IPS-15b (cell line): ENCODE results near the gene CST9.

ENCODE experiments used
- H3K27me3 ChIP-seq: one replicate; pipeline ENCODE4 v1.6.1; 2013; ENCODE audit warnings: low read length; ENCODE audit not compliant: control insufficient read depth, insufficient read depth
- H3K36me3 ChIP-seq: one replicate; pipeline ENCODE4 v1.6.1; 2013; ENCODE audit warnings: low read length; ENCODE audit not compliant: control insufficient read depth, insufficient read depth
- H3K4me1 ChIP-seq: one replicate; pipeline ENCODE4 v1.6.1; 2013; ENCODE audit warnings: mild to moderate bottlenecking, low read length; ENCODE audit not compliant: control insufficient read depth, insufficient read depth
- H3K4me3 ChIP-seq: one replicate; pipeline ENCODE4 v1.5.1; 2013; ENCODE audit warnings: low read depth, low read length
- H3K9ac ChIP-seq: one replicate; pipeline ENCODE4 v1.6.1; 2013; ENCODE audit warnings: low read depth, mild to moderate bottlenecking, low read length
- H3K9me3 ChIP-seq: one replicate; pipeline ENCODE4 v1.6.1; 2013; ENCODE audit warnings: mild to moderate bottlenecking, low read length; ENCODE audit not compliant: control insufficient read depth, insufficient read depth

Gene CST9

DNA sequence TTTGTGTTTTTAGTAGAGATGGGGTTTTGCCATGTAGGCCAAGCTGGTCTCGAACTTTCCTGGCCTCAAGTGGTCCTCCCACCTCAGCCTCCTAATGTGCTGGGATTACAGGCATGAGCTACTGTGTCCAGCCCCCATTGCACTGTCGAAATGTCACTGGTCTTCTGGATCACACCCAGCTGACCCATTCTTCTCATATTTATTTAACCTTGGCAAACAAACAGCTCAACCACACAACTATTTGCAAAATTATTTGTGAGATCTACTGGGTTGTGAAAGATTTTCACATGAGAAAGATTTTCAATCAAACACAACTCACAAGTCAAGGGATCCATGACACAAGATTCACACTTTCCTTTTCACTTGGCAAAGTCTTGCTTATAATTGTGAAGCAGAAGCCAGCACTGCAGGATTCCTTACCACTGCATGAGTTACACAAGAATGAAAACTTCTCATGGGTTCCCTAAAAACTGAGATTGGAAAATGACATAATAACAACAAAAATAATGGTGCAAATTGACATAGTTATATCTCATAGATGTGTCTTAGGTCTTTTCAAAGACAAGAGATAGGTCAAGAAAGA is 35.4 kb downstream of the CST9 start:
- Histone ChIP-seq H3K36me3 (no peaks in the 10 kb centered on the region), H3K4me3 (no peak overlapping the region), H3K9ac (no peak overlapping the region), H3K27me3 (no peaks in the 10 kb centered on the region), H3K9me3 (no peaks in the 10 kb centered on the region), H3K4me1 (no peaks in the 10 kb centered on the region)

DNA sequence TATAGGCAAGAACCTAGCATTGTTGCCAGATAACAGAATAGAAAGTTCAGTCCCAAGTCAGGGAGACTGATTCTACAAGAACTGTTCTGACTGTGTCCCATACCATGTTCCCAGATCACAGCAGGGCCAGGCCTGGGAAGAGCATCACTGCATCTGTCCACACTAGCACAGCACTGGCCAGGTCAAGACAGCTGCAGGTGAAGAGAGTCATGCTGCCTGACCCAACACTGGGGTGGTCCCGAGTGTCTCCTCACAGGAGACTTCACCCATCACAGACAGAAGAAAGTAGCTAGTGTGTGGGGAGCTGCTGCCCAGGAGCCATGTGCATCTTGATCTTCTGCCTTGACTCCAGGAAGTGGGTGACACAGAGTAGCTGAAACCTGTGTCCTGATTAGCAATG is 36.1 kb downstream of the CST9 start:
- H3K9ac ChIP-seq = no peak overlapping the region
- no peaks in the 10 kb centered on the region for H3K27me3 ChIP-seq
- no peaks in the 10 kb centered on the region for H3K4me1 ChIP-seq
- H3K9me3 ChIP-seq = no peaks in the 10 kb centered on the region
- H3K36me3 ChIP-seq = no peaks in the 10 kb centered on the region
- H3K4me3 ChIP-seq = no peak overlapping the region

DNA sequence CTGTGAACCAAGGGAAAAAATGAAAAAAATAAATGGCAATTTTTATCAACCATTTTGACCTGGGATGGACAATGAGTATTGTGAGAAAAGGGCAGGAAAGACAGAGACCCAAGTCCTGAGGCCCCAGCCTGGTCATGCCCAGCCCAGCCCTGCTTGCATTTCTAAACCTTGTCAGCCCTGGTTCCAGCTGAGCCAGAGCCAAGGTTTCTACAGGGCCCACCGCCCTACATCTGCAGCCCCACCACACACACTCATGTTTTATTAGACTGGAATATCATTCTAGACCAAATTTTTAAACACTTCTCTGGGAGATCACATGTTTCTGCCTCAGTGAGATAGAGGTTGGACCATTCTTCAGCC is 36.8 kb downstream of the CST9 start:
- Histone ChIP-seq H3K4me3 (no peak overlapping the region), H3K36me3 (no peaks in the 10 kb centered on the region), H3K9ac (no peak overlapping the region), H3K4me1 (no peaks in the 10 kb centered on the region), H3K9me3 (no peaks in the 10 kb centered on the region), H3K27me3 (no peaks in the 10 kb centered on the region)

DNA sequence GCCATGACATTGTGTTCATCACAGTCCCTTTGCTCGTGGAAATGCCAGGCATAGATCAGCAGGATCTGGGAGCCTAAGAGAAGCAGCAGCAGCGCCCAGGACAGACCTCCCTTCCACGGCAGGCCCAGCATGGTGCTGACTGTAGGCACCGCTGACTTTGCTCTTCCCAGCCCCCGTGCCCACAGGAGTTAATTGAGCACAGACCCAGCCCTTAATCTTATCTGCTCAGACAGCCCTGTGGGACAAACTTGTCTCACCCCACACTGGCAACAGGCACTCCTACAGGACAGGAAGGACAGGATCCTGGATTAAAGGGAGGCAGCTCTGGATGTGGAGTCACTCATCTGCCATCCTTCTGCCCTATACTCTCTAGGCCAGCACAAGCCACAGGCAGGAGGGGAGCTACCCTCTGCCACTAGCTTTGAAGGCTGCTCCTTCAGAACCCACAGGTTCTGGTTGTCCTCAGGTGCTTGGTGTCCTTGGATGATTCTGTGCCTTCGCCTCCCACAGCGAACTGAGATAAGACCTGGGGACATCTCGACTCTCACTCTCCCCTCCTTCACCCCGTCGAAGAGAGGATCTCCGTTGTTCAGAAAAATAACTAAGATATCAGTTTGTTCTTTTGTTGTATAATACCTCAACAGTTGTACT is 37.3 kb downstream of the CST9 start, which contains the start of gene CST9L:
Gene CST9L, minus strand, starts transcription at position 165 of the 651 bp plus-strand sequence. Its CDS starts 34 bp downstream, at position 131.
- H3K27me3 ChIP-seq = no peaks in the 10 kb centered on the region
- H3K9me3 ChIP-seq = no peaks in the 10 kb centered on the region
- no peak within 1 kb of the TSS for H3K9ac ChIP-seq
- H3K36me3 ChIP-seq = no peaks in the 10 kb centered on the region
- H3K4me3 ChIP-seq = no peak within 1 kb of the TSS
- H3K4me1 ChIP-seq = no peaks in the 10 kb centered on the region

DNA sequence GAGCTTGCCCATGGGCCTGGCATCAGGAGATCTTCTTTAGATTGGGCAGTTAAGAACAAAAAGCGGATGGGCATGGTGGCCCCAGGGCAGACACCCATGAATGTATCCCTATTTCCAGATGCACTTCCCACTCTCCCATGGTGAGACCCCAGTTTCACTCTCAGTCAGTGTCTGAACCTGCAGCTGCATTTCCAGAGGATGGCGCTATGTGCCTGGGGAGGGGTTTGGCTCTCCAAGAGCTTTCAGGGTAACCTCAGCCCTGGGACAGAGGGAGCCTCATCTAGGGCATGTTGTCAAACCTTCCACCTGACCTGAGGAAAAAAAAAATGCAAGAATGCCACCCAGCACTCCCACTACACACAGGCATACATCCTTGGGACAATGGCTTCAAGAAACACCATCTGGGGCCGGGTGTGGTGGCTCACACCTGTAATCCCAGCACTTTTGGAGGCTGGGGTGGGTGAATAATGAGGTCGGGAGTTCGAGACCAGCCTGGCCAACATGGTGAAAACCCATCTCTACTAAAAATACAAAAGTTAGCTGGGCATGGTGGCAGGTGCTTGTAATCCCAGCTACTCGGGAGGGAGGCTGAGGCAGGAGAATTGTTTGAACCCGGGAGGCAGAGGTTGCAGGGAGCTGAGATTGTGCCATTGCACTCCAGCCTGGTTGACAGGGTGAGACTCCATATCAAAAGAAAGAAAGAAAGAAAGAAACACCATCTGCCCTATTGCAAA is 39.4 kb downstream of the CST9 start:
- Histone ChIP-seq H3K4me3 (no peak overlapping the region), H3K9ac (no peak overlapping the region), H3K4me1 (no peaks in the 10 kb centered on the region), H3K9me3 (peaks cover 4% of the 10 kb centered on the region), H3K27me3 (no peaks in the 10 kb centered on the region), H3K36me3 (peaks cover 3% of the 10 kb centered on the region)

DNA sequence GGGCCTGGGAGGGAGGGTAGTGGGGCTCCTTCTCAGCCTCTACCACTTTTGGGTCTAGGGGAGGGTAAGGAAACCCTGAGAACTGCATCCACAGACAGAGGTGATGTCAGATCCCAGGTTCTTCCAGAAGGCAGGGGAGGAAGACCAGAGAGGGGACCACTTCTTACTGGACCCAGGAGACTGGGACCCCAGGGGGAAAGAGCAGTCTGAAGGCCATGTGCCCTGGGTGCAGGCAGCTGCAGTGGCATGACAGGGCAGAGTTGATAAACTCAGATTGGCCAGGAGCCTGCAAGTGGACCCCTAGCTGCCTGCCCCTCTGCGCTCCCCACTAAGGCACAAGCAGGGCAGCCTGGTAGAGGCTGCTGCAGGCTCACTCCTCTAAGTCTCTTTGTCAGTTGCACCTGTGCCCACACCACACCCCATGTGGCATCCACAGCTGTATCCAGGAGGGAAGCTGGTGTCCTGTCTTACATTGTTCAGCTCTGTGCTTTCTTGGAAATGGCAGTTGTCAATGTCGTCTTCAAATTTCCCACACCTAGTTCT is 40.1 kb downstream of the CST9 start:
- Histone ChIP-seq H3K36me3 (peaks cover 3% of the 10 kb centered on the region), H3K27me3 (no peaks in the 10 kb centered on the region), H3K9ac (no peak overlapping the region), H3K4me1 (no peaks in the 10 kb centered on the region), H3K4me3 (no peak overlapping the region), H3K9me3 (peaks cover 4% of the 10 kb centered on the region)

- Histone ChIP-seq H3K36me3 (peaks cover 3% of the 10 kb centered on the region), H3K4me1 (no peaks in the 10 kb centered on the region), H3K4me3 (no peak overlapping the region), H3K9me3 (peaks cover 4% of the 10 kb centered on the region), H3K27me3 (no peaks in the 10 kb centered on the region), H3K9ac (no peak overlapping the region)
Measured at GRCh38 chr20:23564927-23565326, 40.8 kb downstream of the CST9 start.

GRCh38 chr20:23562721-23563342 is 42.9 kb downstream of the CST9 start:
- Histone ChIP-seq H3K9ac (no peak overlapping the region), H3K36me3 (peaks cover 3% of the 10 kb centered on the region), H3K9me3 (peaks cover 7% of the 10 kb centered on the region), H3K27me3 (no peaks in the 10 kb centered on the region), H3K4me3 (no peak overlapping the region), H3K4me1 (no peaks in the 10 kb centered on the region)

DNA sequence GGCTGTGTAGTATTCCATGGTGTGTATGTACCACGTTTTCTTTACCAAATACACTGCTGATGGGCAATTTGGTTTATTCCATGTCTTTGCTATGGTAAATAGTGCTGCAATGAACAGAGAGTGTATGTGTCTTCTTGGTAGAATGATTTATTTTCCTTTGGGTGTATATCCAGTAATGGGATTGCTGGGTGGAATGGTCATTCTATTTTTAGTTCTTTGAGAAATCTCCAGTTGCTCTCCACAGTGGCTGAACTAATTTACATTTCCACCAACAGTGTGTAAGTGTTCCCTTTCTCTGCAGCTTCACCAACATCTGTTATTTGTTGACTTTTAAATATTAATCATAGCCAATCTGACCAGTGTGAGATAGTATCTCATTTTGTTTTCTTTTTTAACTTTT is 51.3 kb downstream of the CST9 start:
- H3K9me3 ChIP-seq = peaks cover 1% of the 10 kb centered on the region
- H3K36me3 ChIP-seq = no peaks in the 10 kb centered on the region

More for the DNA sequence above, 51.3 kb downstream of the CST9 start:
- no peak overlapping the region for H3K4me3 ChIP-seq
- H3K27me3 ChIP-seq = no peaks in the 10 kb centered on the region
- H3K9ac ChIP-seq = no peak overlapping the region
- no peaks in the 10 kb centered on the region for H3K4me1 ChIP-seq
